ENCODE data around the gene TMEM131.
A peak's percentile ranks its signal among the peaks of the same experiment; 100 is the strongest.

The TMEM131 gene

GRCh38 chr2:97995734-97996624, at the start of gene TMEM131 (continued):
- TF ChIP-seq PBX3 (CRISPR knock-in tag; IDR thresholded peaks at IDR 0.05) (peak; percentile 91), ZNF747 (tag by site-specific recombination; IDR thresholded peaks at IDR 0.05) (no peak), ZNF138 (tag by site-specific recombination; IDR thresholded peaks at IDR 0.05; ENCODE audit: borderline replicate concordance) (no peak), IKZF3 (tag by site-specific recombination; IDR thresholded peaks at IDR 0.05) (no peak), ZBTB48 (tag by site-specific recombination; IDR thresholded peaks at IDR 0.05) (no peak), ZSCAN30 (tag by site-specific recombination; IDR thresholded peaks at IDR 0.05) (peak; percentile 59; the same call in 1 of the 2 replicates), ZNF19 (tag by site-specific recombination; IDR thresholded peaks at IDR 0.05; ENCODE audit: low read depth) (no peak), BCL11A (tag by site-specific recombination; IDR thresholded peaks at IDR 0.05; ENCODE audit: low read depth) (0 out of 2 replicates have a peak, but pooled peaks have one; percentile 21), ZNF621 (tag by site-specific recombination; IDR thresholded peaks at IDR 0.05) (no peak), GLIS2 (tag by site-specific recombination; IDR thresholded peaks at IDR 0.05) (no peak; the same call in 1 of the 2 replicates), ZSCAN18 (tag by site-specific recombination; IDR thresholded peaks at IDR 0.05) (no peak), ZNF146 (tag by site-specific recombination; IDR thresholded peaks at IDR 0.05) (no peak), ZFHX2 (tag by site-specific recombination; conservative IDR thresholded peaks at IDR 0.05) (peak; percentile 99), ZNF692 (tag by site-specific recombination; IDR thresholded peaks at IDR 0.05) (peak; percentile 82), ZNF112 (tag by site-specific recombination; IDR thresholded peaks at IDR 0.05) (no peak), HOXD13 (CRISPR knock-in tag; IDR thresholded peaks at IDR 0.05; ENCODE audit: borderline replicate concordance) (no peak), ZNF416 (tag by site-specific recombination; IDR thresholded peaks at IDR 0.05) (no peak), KLF1 (tag by site-specific recombination; IDR thresholded peaks at IDR 0.05) (peak; percentile 93), ZNF350 (tag by site-specific recombination; IDR thresholded peaks at IDR 0.05) (no peak), ZNF221 (tag by site-specific recombination; IDR thresholded peaks at IDR 0.05; ENCODE audit: borderline replicate concordance) (no peak), KLF9 (tag by site-specific recombination; IDR thresholded peaks at IDR 0.05; ENCODE audit: low read depth) (peak; percentile 97), ZBTB8A (tag by site-specific recombination; IDR thresholded peaks at IDR 0.05) (no peak; the same call in 1 of the 2 replicates), ZBTB17 (tag by site-specific recombination; IDR thresholded peaks at IDR 0.05) (peak; percentile 97), ZNF76 (tag by site-specific recombination; IDR thresholded peaks at IDR 0.05; ENCODE audit: borderline replicate concordance, low read depth) (peak; percentile 87), ZBTB26 (tag by site-specific recombination; optimal IDR thresholded peaks at IDR 0.05) (peak; percentile 93), SP3 (tag by site-specific recombination; IDR thresholded peaks at IDR 0.05) (peak; percentile 100), ZNF18 (tag by site-specific recombination; IDR thresholded peaks at IDR 0.05) (no peak), YY1 (tag by site-specific recombination; IDR thresholded peaks at IDR 0.05) (peak; percentile 97), ZNF449 (tag by site-specific recombination; IDR thresholded peaks at IDR 0.05) (peak; percentile 38; the same call in 1 of the 2 replicates), ZNF777 (tag by site-specific recombination; IDR thresholded peaks at IDR 0.05; ENCODE audit: borderline replicate concordance) (no peak)

Measured in HEK293 (cell line).